Osteoblast (primary cell): Measurements from ENCODE around the gene KCNG1. TPM values are rescaled to one million over a fixed set of nuclear protein-coding genes. Genes with fewer than 3 reads are reported as not detected.

Experiments
- DNase-seq: peaks from one replicate; pipeline ENCODE4 v3.0.0; 2011; ENCODE audit warnings: low spot score, mixed read lengths; ENCODE audit not compliant: insufficient read length; ENCODE audit errors: missing footprints
- H2AFZ ChIP-seq: 2 replicates; pipeline ENCODE4 v1.6.0; 2011; ENCODE audit warnings: mild to moderate bottlenecking, low read length
- H3K27ac ChIP-seq: 2 replicates; pipeline ENCODE4 v1.5.1; 2011; ENCODE audit warnings: mild to moderate bottlenecking, low read depth, low read length, moderate library complexity
- H3K27me3 ChIP-seq: 2 replicates; pipeline ENCODE4 v1.6.0; 2012; ENCODE audit warnings: mild to moderate bottlenecking, control low read depth, inconsistent platforms, low read length, moderate library complexity; ENCODE audit not compliant: insufficient read depth
- H3K36me3 ChIP-seq: 2 replicates; pipeline ENCODE4 v1.5.1; 2011; ENCODE audit warnings: mild to moderate bottlenecking, low read length, control low read depth, moderate library complexity; ENCODE audit not compliant: insufficient read depth
- H3K4me1 ChIP-seq: 2 replicates; pipeline ENCODE4 v1.5.1; 2011; ENCODE audit warnings: mild to moderate bottlenecking, low read length, control low read depth, moderate library complexity; ENCODE audit not compliant: insufficient read depth
- H3K4me2 ChIP-seq: 2 replicates; pipeline ENCODE4 v1.6.0; 2011; ENCODE audit warnings: mild to moderate bottlenecking, low read length; ENCODE audit not compliant: insufficient read depth
- H3K4me3 ChIP-seq: fragments of 200-600 bp; sonication (generic); 3 replicates; pipeline ENCODE4 v1.5.1; 2012; ENCODE audit warnings: mild to moderate bottlenecking, low read length, inconsistent platforms; ENCODE audit not compliant: insufficient read depth
- H3K79me2 ChIP-seq: 2 replicates; pipeline ENCODE4 v1.6.0; 2012; ENCODE audit warnings: mild to moderate bottlenecking, low read length, control low read depth, inconsistent platforms; ENCODE audit not compliant: insufficient read depth
- H3K9me3 ChIP-seq: 2 replicates; pipeline ENCODE4 v1.5.1; 2011; ENCODE audit warnings: low read depth, low read length, control low read depth
- H4K20me1 ChIP-seq: 2 replicates; pipeline ENCODE4 v1.6.0; 2012; ENCODE audit warnings: mild to moderate bottlenecking, low read length, control low read depth; ENCODE audit not compliant: insufficient read depth
- total RNA-seq: library from RNA; depleted of rRNA; stranded (reverse); fragments of >200 nt; gene quantifications from 2 replicates; pipeline ENCODE4 v1.2.3, GENCODE V29; 2012
- TF ChIP-seq, protein P1 (sequence below): IDR thresholded peaks from 2 replicates; pipeline ENCODE4 v1.5.1; 2011; ENCODE audit warnings: mild to moderate bottlenecking, low read depth, low read length, moderate library complexity; ENCODE audit errors: extremely low read depth

KCNG1 gene
- total RNA-seq, 1 donor = 16.3 TPM

GRCh38 chr20:50953821-50954220, 69.1 kb downstream of the KCNG1 start:
- H3K4me1 ChIP-seq = peaks cover 11% of the 10 kb centered on the region
- H3K4me3 ChIP-seq = no peak overlapping the region
- no peak overlapping the region for H2AFZ ChIP-seq
- peaks cover 85% of the 10 kb centered on the region for H3K79me2 ChIP-seq
- H3K27ac ChIP-seq = no peak overlapping the region
- H3K27me3 ChIP-seq = no peaks in the 10 kb centered on the region
- TF ChIP-seq, protein P1, sequence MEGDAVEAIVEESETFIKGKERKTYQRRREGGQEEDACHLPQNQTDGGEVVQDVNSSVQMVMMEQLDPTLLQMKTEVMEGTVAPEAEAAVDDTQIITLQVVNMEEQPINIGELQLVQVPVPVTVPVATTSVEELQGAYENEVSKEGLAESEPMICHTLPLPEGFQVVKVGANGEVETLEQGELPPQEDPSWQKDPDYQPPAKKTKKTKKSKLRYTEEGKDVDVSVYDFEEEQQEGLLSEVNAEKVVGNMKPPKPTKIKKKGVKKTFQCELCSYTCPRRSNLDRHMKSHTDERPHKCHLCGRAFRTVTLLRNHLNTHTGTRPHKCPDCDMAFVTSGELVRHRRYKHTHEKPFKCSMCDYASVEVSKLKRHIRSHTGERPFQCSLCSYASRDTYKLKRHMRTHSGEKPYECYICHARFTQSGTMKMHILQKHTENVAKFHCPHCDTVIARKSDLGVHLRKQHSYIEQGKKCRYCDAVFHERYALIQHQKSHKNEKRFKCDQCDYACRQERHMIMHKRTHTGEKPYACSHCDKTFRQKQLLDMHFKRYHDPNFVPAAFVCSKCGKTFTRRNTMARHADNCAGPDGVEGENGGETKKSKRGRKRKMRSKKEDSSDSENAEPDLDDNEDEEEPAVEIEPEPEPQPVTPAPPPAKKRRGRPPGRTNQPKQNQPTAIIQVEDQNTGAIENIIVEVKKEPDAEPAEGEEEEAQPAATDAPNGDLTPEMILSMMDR = no peak
- H3K36me3 ChIP-seq = peaks cover 60% of the 10 kb centered on the region
- H3K9me3 ChIP-seq = no peaks in the 10 kb centered on the region
- no peak overlapping the region for H3K4me2 ChIP-seq
- peak; percentile 25 for DNase-seq
- peaks cover 48% of the 10 kb centered on the region for H4K20me1 ChIP-seq

Other genes with a start within 250 kb of the KCNG1 start
- gene BCAS4, start 228.0 kb downstream of the KCNG1 start, total RNA-seq = 2.4 and 2.9 TPM in 2 replicates
- 23.5 and 26.2 TPM in 2 replicates for gene ADNP, start 91.7 kb downstream of the KCNG1 start, total RNA-seq
- 43.3 and 53.2 TPM in 2 replicates for gene DPM1, start 64.6 kb downstream of the KCNG1 start, total RNA-seq
- 9.7 and 10.5 TPM in 2 replicates for gene MOCS3, start 64.3 kb downstream of the KCNG1 start, total RNA-seq